GM12892 (cell line): ENCODE measurements around the gene ANKRD55.

Source experiments
- POLR2A ChIP-seq: IDR thresholded peaks from 2 replicates; pipeline ENCODE4 v1.6.1; 2011; ENCODE audit warnings: low read depth, low read length, control low read depth
- POLR2AphosphoS5 ChIP-seq: IDR thresholded peaks from 2 replicates; pipeline ENCODE4 v1.6.1; 2011; ENCODE audit warnings: low read depth, low read length, control low read depth
- TAF1 ChIP-seq: IDR thresholded peaks from 2 replicates; pipeline ENCODE4 v1.6.1; 2011; ENCODE audit warnings: low read depth, mild to moderate bottlenecking, control low read depth, low read length, borderline replicate concordance

DNA sequence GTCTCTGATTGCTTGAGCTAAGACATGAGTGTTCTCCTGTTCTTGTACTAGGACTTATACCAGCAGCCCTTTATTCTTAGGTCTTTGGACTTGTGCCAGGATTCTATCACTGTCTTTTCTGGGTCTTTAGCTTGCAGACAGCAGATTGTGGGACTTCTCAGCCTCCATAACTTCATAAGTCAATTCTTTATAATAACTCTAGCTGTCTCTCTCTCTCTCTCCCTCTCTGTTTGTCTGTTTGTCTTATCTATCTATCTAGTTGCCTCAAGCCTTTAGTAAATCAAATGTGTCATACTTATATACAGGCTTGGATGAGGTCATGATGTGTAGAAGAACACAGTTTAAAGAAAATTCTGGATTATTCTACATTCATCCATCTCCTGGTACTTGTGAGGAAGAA, 11.5 kb upstream of the ANKRD55 start:
- TF ChIP-seq POLR2AphosphoS5: no peak
- no peak for TF ChIP-seq POLR2A
- no peak for TF ChIP-seq TAF1
